Activated naive CD8-positive, alpha-beta T cell treated with anti-CD3 and anti-CD28 coated beads for 36 hours (primary cell): ENCODE measurements around the gene PXDN. TPM values are rescaled to one million over a fixed set of nuclear protein-coding genes. Genes with fewer than 3 reads are reported as not detected.
"Not testable (repeated sequence)": the region's sequence is repeated elsewhere in the genome, so short reads cannot be mapped to it uniquely, and the experiment has no call there.

Source experiments
- DNase-seq: peaks from one replicate; pipeline ENCODE4 v3.0.0; 2021
- H3K27ac Mint-ChIP-seq: one replicate; pipeline ENCODE4 v1.8.0; 2022; ENCODE audit warnings: mild to moderate bottlenecking, moderate library complexity, mixed read lengths
- H3K27me3 Mint-ChIP-seq: one replicate; pipeline ENCODE4 v1.8.0; 2022; ENCODE audit warnings: mild to moderate bottlenecking, mixed read lengths
- H3K36me3 Mint-ChIP-seq: one replicate; pipeline ENCODE4 v1.8.0; 2021; ENCODE audit warnings: mild to moderate bottlenecking, mixed read lengths
- H3K4me1 Mint-ChIP-seq: one replicate; pipeline ENCODE4 v1.8.0; 2021; ENCODE audit warnings: mixed read lengths
- H3K4me3 Mint-ChIP-seq: one replicate; pipeline ENCODE4 v1.8.0; 2022; ENCODE audit warnings: mild to moderate bottlenecking, moderate library complexity, mixed read lengths
- H3K9me3 Mint-ChIP-seq: one replicate; pipeline ENCODE4 v1.8.0; 2022; ENCODE audit warnings: mixed read lengths
- total RNA-seq, 2 experiments: library from RNA; stranded (reverse); gene quantifications; one replicate each; pipeline ENCODE4 v1.2.3, GENCODE V29; 2021

PXDN gene
- total RNA-seq, 2 experiments from 2014 or later, result 1.8 to 2.1 TPM

GRCh38 chr2:1767939-1768691 lies 23.8 kb upstream of the PXDN start:
- H3K36me3 Mint-ChIP-seq, result no peaks in the 10 kb centered on the region
- peaks cover 9% of the 10 kb centered on the region for H3K27me3 Mint-ChIP-seq
- H3K4me1 Mint-ChIP-seq, result no peaks in the 10 kb centered on the region
- no peak overlapping the region for H3K27ac Mint-ChIP-seq
- H3K4me3 Mint-ChIP-seq, result no peak overlapping the region
- peaks cover 1% of the 10 kb centered on the region for H3K9me3 Mint-ChIP-seq
- DNase-seq, result no peak

DNA sequence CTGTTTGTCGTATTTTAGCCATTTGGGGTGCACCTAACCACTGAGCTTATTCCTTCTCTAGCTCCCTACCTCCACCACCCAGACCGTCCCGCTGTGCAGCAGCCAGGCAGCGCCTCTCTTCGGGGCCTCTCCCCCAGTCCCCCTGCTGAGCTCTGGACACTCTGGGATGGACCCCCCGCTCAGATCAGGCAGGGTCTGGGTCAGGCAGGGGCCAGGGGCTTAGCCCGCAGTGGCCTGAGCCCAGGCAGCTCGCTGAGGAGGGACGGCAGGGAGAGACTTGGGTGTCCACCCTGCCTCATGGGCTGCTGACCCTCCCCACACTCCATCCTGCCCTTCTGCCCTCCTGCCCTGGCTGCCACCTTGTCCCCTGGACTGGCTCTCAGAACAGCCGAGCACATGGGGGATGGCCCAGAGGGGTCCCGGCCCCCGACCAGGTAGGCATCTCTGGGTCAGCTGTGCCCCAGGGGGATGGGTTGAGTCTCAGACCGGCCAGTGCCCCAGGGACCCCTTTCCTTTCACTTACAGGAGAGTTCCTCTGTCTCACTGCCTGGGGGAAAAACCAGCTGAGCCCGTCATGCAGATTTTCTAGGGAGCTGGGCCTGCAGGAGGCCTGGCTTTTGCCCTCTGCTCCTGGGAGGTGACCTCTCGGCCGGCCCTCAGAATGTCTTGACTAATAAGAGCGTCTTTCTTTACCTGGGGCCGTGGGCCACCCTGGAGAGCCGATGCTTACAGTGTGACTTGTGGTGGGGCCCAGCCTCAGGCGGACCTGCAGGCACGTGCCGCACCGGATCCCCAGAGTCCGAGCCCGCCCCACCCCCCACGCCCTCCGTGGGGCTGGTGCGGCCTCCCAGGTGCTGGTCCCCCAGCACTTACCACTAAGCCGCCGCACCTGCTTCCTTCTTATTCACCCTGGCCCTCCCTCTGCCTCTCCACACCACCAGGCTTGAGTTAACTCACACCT lies 22.8 kb upstream of the PXDN start:
- Mint-ChIP-seq H3K36me3 (no peaks in the 10 kb centered on the region), H3K9me3 (peaks cover 1% of the 10 kb centered on the region), H3K27me3 (peaks cover 9% of the 10 kb centered on the region), H3K27ac (no peak overlapping the region), H3K4me1 (no peaks in the 10 kb centered on the region), H3K4me3 (no peak overlapping the region)
- no peak for DNase-seq

DNA sequence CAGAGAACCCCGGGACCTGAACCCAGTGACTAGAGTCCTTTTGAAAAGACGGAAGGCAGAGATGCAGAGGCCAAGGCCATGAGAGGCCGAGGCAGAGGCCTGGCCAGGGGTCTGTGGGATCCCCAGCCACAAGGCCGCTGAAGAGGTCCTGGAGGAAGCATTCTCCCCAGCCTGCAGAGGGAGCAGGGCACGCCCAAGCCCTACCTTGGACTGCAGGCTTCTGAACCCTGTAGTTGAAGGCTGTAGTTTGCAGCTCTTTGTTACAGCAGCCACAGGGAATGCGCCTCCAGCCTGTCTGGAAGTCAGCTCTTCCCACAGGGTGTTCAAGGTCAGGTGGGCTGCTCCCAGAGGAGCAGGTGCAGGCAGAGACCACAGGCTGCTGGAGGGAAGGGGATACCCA lies 22.1 kb upstream of the PXDN start:
- peaks cover 9% of the 10 kb centered on the region for H3K27me3 Mint-ChIP-seq
- no peaks in the 10 kb centered on the region for H3K4me1 Mint-ChIP-seq
- no peak overlapping the region for H3K4me3 Mint-ChIP-seq
- no peak overlapping the region for H3K27ac Mint-ChIP-seq
- peaks cover 1% of the 10 kb centered on the region for H3K9me3 Mint-ChIP-seq
- no peaks in the 10 kb centered on the region for H3K36me3 Mint-ChIP-seq
- DNase-seq, result no peak

DNA sequence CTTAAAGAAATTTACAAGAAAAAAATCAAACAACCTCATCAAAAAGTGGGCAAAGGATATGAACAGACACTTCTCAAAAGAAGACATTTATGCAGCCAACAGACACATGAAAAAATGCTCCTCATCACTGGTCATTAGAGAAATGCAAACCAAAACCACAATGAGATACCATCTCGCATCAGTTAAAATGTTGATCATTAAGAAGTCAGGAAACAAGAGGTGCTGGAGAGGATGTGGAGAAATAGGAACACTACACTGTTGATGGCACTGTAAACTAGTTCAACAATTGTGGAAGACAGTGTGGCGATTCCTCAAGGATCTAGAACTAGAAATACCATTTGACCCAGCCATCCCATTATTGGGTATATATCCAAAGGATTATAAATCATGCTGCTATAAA lies 20.9 kb upstream of the PXDN start:
- not testable (repeated sequence) for H3K36me3 Mint-ChIP-seq, DNase-seq, H3K4me1 Mint-ChIP-seq, H3K27me3 Mint-ChIP-seq, H3K4me3 Mint-ChIP-seq, H3K27ac Mint-ChIP-seq, H3K9me3 Mint-ChIP-seq

DNA sequence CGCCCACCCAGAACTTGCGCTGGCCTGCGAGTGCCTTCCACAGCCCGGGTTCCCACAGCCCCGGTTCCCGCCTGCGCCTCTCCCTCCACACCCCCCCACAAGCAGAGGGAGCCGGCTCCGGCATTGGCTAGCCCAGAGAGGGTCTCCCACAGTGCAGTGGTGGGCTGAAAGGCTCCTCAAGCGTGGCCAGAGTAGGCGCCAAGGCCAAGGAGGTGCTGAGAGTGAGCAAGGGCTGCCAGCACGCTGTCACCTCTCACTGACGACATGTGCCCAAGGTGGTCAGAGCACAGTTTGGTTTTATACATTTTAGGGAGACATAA lies 15.3 kb upstream of the PXDN start:
- no peak overlapping the region for H3K4me3 Mint-ChIP-seq
- no peak overlapping the region for H3K27ac Mint-ChIP-seq
- H3K4me1 Mint-ChIP-seq, result no peaks in the 10 kb centered on the region
- no peak for DNase-seq
- no peaks in the 10 kb centered on the region for H3K27me3 Mint-ChIP-seq
- peaks cover 5% of the 10 kb centered on the region for H3K36me3 Mint-ChIP-seq
- H3K9me3 Mint-ChIP-seq, result peaks cover 7% of the 10 kb centered on the region

DNA sequence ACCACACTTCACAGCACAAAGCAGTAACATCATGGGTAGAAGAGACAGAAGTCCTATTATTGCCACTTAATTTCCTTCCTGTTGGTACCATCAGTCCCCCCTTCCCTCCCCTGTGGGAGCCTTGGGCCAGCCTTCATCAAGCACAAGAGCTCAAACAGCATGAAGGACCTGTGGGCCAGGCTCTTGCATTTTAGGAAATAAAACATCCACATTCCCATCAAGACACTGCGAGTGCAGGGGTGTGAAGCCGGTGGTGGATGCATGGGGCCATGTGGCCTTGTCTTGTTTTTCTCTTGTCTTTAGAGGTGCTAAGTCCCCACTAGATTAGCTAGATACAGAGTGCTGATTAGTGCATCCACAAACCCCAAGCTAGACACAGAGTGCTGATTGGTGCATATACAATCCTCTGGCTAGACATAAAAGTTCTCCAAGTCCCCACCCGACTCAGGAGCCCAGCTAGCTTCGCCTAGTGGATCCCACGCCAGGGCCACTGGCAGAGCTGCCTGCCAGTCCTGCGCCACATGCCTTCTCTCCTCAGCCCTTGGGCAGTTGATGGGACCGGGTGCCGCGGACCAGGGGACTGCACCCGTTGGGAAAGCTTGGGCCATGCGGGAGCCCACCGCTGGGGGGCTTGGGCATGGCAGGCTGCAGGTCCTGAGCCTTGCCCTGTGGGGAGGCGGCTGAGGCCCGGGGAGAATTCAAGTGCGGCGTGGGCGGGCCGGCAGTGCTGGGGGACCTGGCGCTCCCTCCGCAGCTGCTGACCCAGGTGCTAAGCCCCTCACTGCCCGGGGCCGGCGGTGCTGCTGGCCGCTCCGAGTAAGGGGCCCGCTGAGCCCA lies 14.7 kb upstream of the PXDN start:
- Mint-ChIP-seq H3K4me1 (no peaks in the 10 kb centered on the region), H3K27ac (no peak overlapping the region), H3K36me3 (peaks cover 5% of the 10 kb centered on the region), H3K9me3 (peaks cover 9% of the 10 kb centered on the region), H3K27me3 (no peaks in the 10 kb centered on the region), H3K4me3 (no peak overlapping the region)
- DNase-seq, result no peak

DNA sequence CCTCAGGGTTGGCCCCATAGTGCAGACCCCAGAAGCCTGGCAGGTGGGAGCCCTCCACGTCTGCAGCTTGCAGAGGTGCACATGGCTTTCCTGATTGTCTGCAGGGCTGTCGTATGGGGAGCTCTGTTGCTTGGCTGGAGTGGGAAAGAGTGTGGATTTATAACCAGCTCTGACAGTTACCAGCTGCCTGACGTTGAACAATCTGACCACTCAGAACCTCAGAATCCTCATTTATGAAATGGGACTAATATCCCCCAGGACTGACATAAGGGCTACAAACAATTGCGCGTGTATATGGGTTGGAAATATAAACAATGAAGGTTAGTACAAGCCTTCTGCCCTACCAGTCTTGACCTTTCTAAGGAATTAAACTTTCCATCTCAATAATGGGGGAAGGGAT lies 13.9 kb upstream of the PXDN start:
- DNase-seq, result no peak
- Mint-ChIP-seq H3K4me1 (no peaks in the 10 kb centered on the region), H3K9me3 (peaks cover 9% of the 10 kb centered on the region), H3K36me3 (peaks cover 5% of the 10 kb centered on the region), H3K27ac (no peak overlapping the region), H3K27me3 (no peaks in the 10 kb centered on the region), H3K4me3 (no peak overlapping the region)

GRCh38 chr2:1757567-1757966 lies 13.3 kb upstream of the PXDN start:
- peaks cover 5% of the 10 kb centered on the region for H3K36me3 Mint-ChIP-seq
- no peak overlapping the region for H3K4me3 Mint-ChIP-seq
- H3K4me1 Mint-ChIP-seq, result no peaks in the 10 kb centered on the region
- H3K9me3 Mint-ChIP-seq, result peaks cover 9% of the 10 kb centered on the region
- no peak for DNase-seq
- H3K27me3 Mint-ChIP-seq, result no peaks in the 10 kb centered on the region
- H3K27ac Mint-ChIP-seq, result no peak overlapping the region

- not testable (repeated sequence) for H3K27ac Mint-ChIP-seq, H3K27me3 Mint-ChIP-seq, H3K36me3 Mint-ChIP-seq, H3K4me1 Mint-ChIP-seq, DNase-seq, H3K9me3 Mint-ChIP-seq, H3K4me3 Mint-ChIP-seq
Observed at GRCh38 chr2:1757146-1757545, 12.8 kb upstream of the PXDN start.

DNA sequence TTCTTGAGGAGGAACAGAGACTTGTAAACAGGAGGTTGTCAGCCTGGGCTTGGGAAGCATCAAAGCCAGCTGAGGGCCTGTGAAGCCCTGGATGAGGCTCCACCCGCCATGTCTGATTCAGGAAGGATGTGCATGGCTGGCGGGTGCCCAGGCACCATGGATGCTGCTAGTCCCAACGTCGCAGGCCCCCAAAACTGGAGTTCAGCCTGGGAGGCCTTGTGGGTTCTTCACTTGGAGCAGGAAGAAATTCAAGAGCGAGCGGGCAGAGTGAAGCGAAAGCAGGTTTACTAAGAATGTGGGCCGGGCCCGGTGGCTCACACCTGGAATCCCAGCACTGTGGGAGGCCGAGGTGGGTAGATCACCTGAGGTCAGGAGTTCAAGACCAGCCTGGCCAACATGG lies 12.1 kb upstream of the PXDN start:
- peaks cover 9% of the 10 kb centered on the region for H3K9me3 Mint-ChIP-seq
- H3K36me3 Mint-ChIP-seq, result peaks cover 5% of the 10 kb centered on the region
- no peaks in the 10 kb centered on the region for H3K4me1 Mint-ChIP-seq
- DNase-seq, result no peak
- H3K27me3 Mint-ChIP-seq, result peaks cover 5% of the 10 kb centered on the region
- no peak overlapping the region for H3K4me3 Mint-ChIP-seq
- no peak overlapping the region for H3K27ac Mint-ChIP-seq

GRCh38 chr2:1755436-1756191 lies 11.3 kb upstream of the PXDN start:
- Mint-ChIP-seq H3K27me3 (peaks cover 11% of the 10 kb centered on the region), H3K4me3 (no peak overlapping the region), H3K36me3 (peaks cover 5% of the 10 kb centered on the region), H3K27ac (no peak overlapping the region), H3K4me1 (peaks cover 6% of the 10 kb centered on the region), H3K9me3 (peaks cover 9% of the 10 kb centered on the region)
- DNase-seq, result no peak

DNA sequence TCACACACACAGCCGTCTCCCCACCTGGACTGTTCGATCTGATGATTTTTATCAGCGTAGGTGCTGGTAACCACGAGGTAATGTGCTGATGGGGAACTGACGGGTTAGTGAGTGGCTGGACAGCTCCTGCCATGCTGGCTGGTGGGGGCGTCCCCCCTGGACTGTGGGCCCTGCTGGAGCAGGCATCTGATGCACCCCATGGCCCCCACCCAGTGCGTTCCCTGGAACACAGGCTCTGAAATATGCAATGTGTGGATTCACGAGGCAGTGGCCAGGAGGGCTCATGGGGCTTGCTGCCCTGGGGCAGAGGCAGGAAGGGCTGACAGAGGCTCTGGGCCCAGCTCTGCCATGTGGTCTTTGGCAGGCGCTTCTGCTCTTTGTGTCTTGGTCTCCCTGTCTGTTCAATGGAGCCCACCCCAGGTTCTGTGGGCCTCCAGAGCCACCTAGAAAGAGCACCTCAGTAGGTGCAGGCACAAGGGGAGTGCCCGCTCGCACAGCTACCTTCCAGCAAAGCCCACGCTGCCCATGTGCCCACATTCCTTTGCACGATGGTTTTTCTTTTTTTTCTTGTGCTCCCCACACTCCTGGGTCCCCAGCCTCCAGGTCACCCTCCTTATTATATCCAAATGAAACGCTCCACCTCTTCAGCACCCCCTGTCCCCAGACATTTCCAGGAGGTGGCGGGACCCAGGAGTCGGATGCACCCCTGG lies 10.3 kb upstream of the PXDN start:
- no peak overlapping the region for H3K4me3 Mint-ChIP-seq
- peaks cover 9% of the 10 kb centered on the region for H3K9me3 Mint-ChIP-seq
- peaks cover 12% of the 10 kb centered on the region for H3K27me3 Mint-ChIP-seq
- no peak overlapping the region for H3K27ac Mint-ChIP-seq
- peaks cover 6% of the 10 kb centered on the region for H3K4me1 Mint-ChIP-seq
- DNase-seq, result no peak
- H3K36me3 Mint-ChIP-seq, result peaks cover 5% of the 10 kb centered on the region

GRCh38 chr2:1754046-1754445 lies 9.7 kb upstream of the PXDN start:
- Mint-ChIP-seq H3K4me1 (peaks cover 6% of the 10 kb centered on the region), H3K4me3 (no peak overlapping the region), H3K27ac (no peak overlapping the region)

GRCh38 chr2:1752751-1753150 lies 8.4 kb upstream of the PXDN start:
- peaks cover 5% of the 10 kb centered on the region for H3K36me3 Mint-ChIP-seq
- no peak overlapping the region for H3K4me3 Mint-ChIP-seq
- H3K27me3 Mint-ChIP-seq, result peaks cover 19% of the 10 kb centered on the region
- peaks cover 9% of the 10 kb centered on the region for H3K9me3 Mint-ChIP-seq
- no peak for DNase-seq
- no peak overlapping the region for H3K27ac Mint-ChIP-seq
- peaks cover 6% of the 10 kb centered on the region for H3K4me1 Mint-ChIP-seq

More at GRCh38 chr2:1754046-1754445, 9.7 kb upstream of the PXDN start:
- H3K27me3 Mint-ChIP-seq, result peaks cover 15% of the 10 kb centered on the region
- DNase-seq, result no peak
- peaks cover 5% of the 10 kb centered on the region for H3K36me3 Mint-ChIP-seq
- peaks cover 9% of the 10 kb centered on the region for H3K9me3 Mint-ChIP-seq
